A673 (cell line): Measurements from ENCODE around the gene UAP1. TPM values are rescaled to one million over a fixed set of nuclear protein-coding genes. Genes with fewer than 3 reads are reported as not detected.

Experiments used
- BruUV-seq: library from RNA; stranded (reverse); fragments of 400-500 nt; replicated peaks from 2 replicates; lab custom pipeline; 2021; lab: Mats Ljungman, UMichigan
- CTCF ChIA-PET: fragments of 300-600 bp; sonication (Branson Sonifier 250); formaldehyde crosslinking; loops from one replicate; lab custom pipeline; 2022; ENCODE audit warnings: antibody characterized with exemption; lab: Charles Lee
- POLR2A ChIA-PET: fragments of 300-600 bp; sonication (Branson Sonifier 250); formaldehyde crosslinking; loops from one replicate; lab custom pipeline; 2022; ENCODE audit warnings: antibody characterized with exemption; ENCODE audit not compliant: low non-redundant PET; lab: Charles Lee
- DNase-seq: peaks from one replicate; pipeline ENCODE4 v3.0.0-alpha.2; 2015; ENCODE audit warnings: low spot score
- H3K27ac ChIP-seq: fragments of 200-600 bp; sonication (generic); 2 replicates; pipeline ENCODE4 v1.5.1; 2016; ENCODE audit warnings: mixed run types, low read depth, mild to moderate bottlenecking, mixed read lengths, antibody characterized with exemption, low read length; ENCODE audit not compliant: poor library complexity, severe bottlenecking
- H3K27me3 ChIP-seq: fragments of 200-600 bp; sonication (generic); replicated peaks from 2 replicates; pipeline ENCODE4 v1.6.1; 2017; ENCODE audit warnings: mixed run types, low read depth, mild to moderate bottlenecking, mixed read lengths, antibody characterized with exemption, low read length; ENCODE audit not compliant: insufficient read depth, poor library complexity
- H3K36me3 ChIP-seq: fragments of 200-600 bp; sonication (generic); 2 replicates; pipeline ENCODE4 v1.6.1; 2016; ENCODE audit warnings: mixed run types, mild to moderate bottlenecking, mixed read lengths, antibody characterized with exemption, low read length; ENCODE audit not compliant: insufficient read depth, poor library complexity, severe bottlenecking
- H3K4me1 ChIP-seq: fragments of 200-600 bp; sonication (generic); 2 replicates; pipeline ENCODE4 v1.6.1; 2017; ENCODE audit warnings: mixed run types, mild to moderate bottlenecking, mixed read lengths, antibody characterized with exemption, low read length; ENCODE audit not compliant: insufficient read depth, poor library complexity, severe bottlenecking
- H3K4me3 ChIP-seq: fragments of 200-600 bp; sonication (generic); 2 replicates; pipeline ENCODE4 v1.5.1; 2016; ENCODE audit warnings: low read depth, mixed run types, mild to moderate bottlenecking, mixed read lengths, low read length; ENCODE audit not compliant: poor library complexity, severe bottlenecking
- H3K9me3 ChIP-seq: fragments of 200-600 bp; sonication (generic); 2 replicates; pipeline ENCODE4 v1.6.1; 2016; ENCODE audit warnings: mixed run types, low read depth, mild to moderate bottlenecking, mixed read lengths, antibody characterized with exemption, low read length; ENCODE audit not compliant: poor library complexity, severe bottlenecking
- CTCF ChIP-seq: fragments of 300-800, 200-600 bp; sonication (generic); conservative IDR thresholded peaks from 2 replicates; pipeline ENCODE4 v1.5.1; 2017; ENCODE audit warnings: low read depth, mild to moderate bottlenecking, antibody characterized with exemption, low read length, moderate library complexity, mixed read lengths
- EZH2 ChIP-seq: fragments of 200-600 bp; sonication (generic); IDR thresholded peaks from 2 replicates; pipeline ENCODE4 v1.6.1; 2017; ENCODE audit warnings: borderline replicate concordance, low read depth, mild to moderate bottlenecking, mixed read lengths, antibody characterized with exemption, low read length; ENCODE audit not compliant: poor library complexity, severe bottlenecking
- intact Hi-C: fragments of 100-400 bp; cut with micrococcal nuclease; formaldehyde crosslinking; loops from one replicate; pipeline ENCODE4 v1.10.0; 2022; ENCODE audit not compliant: unreplicated experiment
- total RNA-seq: library from RNA; stranded (reverse); gene quantifications from 2 replicates; pipeline ENCODE4 v1.2.3, GENCODE V29; 2021

The UAP1 gene
- total RNA-seq, 1 experiment from 2014 or later = 152 TPM

GRCh38 chr1:162605225-162605927 is 43.9 kb downstream of the UAP1 start:
- Histone ChIP-seq H3K4me3 (no peak overlapping the region), H3K27ac (no peak overlapping the region), H3K4me1 (peaks cover 7% of the 10 kb centered on the region), H3K27me3 (no peaks in the 10 kb centered on the region), H3K9me3 (no peaks in the 10 kb centered on the region), H3K36me3 (peaks cover 43% of the 10 kb centered on the region)
- ChIA-PET CTCF (interaction anchor here (0.7 kb wide), 1 partner anchor 64 kb away, joined by 3 read pairs; no protein-coding TSS in a partner anchor), POLR2A (no interaction called here)
- TF ChIP-seq CTCF (no peak), EZH2 (no peak)
- intact Hi-C loops = no loop called here
- no TSS peak for BruUV-seq
- peak; percentile 60 for DNase-seq

GRCh38 chr1:162609306-162609705 is 47.8 kb downstream of the UAP1 start:
- BruUV-seq = no TSS peak
- no peak for TF ChIP-seq CTCF
- TF ChIP-seq EZH2 = no peak

GRCh38 chr1:162612606-162613400 is 51.3 kb downstream of the UAP1 start:
- Histone ChIP-seq H3K4me1 (peaks cover 15% of the 10 kb centered on the region), H3K36me3 (peaks cover 11% of the 10 kb centered on the region), H3K27me3 (no peaks in the 10 kb centered on the region), H3K4me3 (no peak overlapping the region), H3K27ac (peak overlapping the region; percentile 11), H3K9me3 (peaks cover 14% of the 10 kb centered on the region)
- no peak for DNase-seq
- ChIA-PET POLR2A (interaction anchor here (0.6 kb wide), 1 partner anchor 212 kb away, joined by 3 read pairs; no protein-coding TSS in a partner anchor), CTCF (interaction anchor here (0.9 to 2.4 kb wide), 2 partner anchors 187 to 211 kb away, joined by 4 to 13 read pairs; no protein-coding TSS in a partner anchor)
- no peak for TF ChIP-seq CTCF
- no TSS peak for BruUV-seq
- intact Hi-C loops = loop anchor here (1.0 to 10.0 kb wide), 3 partner anchors 187 to 558 kb away; no protein-coding TSS in a partner anchor

More at GRCh38 chr1:162609306-162609705, 47.8 kb downstream of the UAP1 start:
- no peak overlapping the region for H3K27ac ChIP-seq
- H3K4me1 ChIP-seq = peaks cover 22% of the 10 kb centered on the region
- CTCF ChIA-PET = no interaction called here
- H3K27me3 ChIP-seq = no peaks in the 10 kb centered on the region
- intact Hi-C loops = no loop called here
- no peak for DNase-seq
- no peaks in the 10 kb centered on the region for H3K9me3 ChIP-seq
- H3K4me3 ChIP-seq = no peak overlapping the region
- POLR2A ChIA-PET = no interaction called here
- peaks cover 11% of the 10 kb centered on the region for H3K36me3 ChIP-seq
